Kidney (tissue), 14 donors: Measurements from ENCODE around the gene ARMS2. TPM values are rescaled to one million over a fixed set of nuclear protein-coding genes. Genes with fewer than 3 reads are reported as not detected.

ENCODE experiments used
- DNase-seq, 5 donors: peaks; one replicate each; pipeline ENCODE4 v3.0.0-alpha.2; 2013 to 2020
- FAIRE-seq: peaks from 2 replicates; lab custom pipeline; 2012; peaks lifted over from hg19 to GRCh38; lab: Jason Lieb, UNC
- H3K27ac ChIP-seq, 2 donors: one replicate each; pipeline ENCODE4 v1.7.0; 2013; ENCODE audit warnings: low read depth in 2 of 2, low read length in 2 of 2, inconsistent platforms in 1 of 2
- H3K27me3 ChIP-seq: one replicate; pipeline ENCODE4 v1.7.1; 2013; ENCODE audit warnings: low read length, inconsistent platforms; ENCODE audit not compliant: control insufficient read depth, insufficient read depth
- H3K36me3 ChIP-seq, 3 donors: one replicate each; pipeline versions ENCODE4 v1.7.0 to v1.7.1; 2013; ENCODE audit warnings: low read length in 3 of 3, control low read depth in 1 of 3, inconsistent platforms in 1 of 3; ENCODE audit not compliant: insufficient read depth in 3 of 3, control insufficient read depth in 2 of 3
- H3K4me1 ChIP-seq, 3 donors: one replicate each; pipeline versions ENCODE4 v1.7.0 to v1.7.1; 2013; ENCODE audit warnings: low read length in 3 of 3, inconsistent platforms in 1 of 3, low read depth in 1 of 3; ENCODE audit not compliant: control insufficient read depth in 2 of 3, insufficient read depth in 2 of 3
- H3K4me3 ChIP-seq, 3 donors: one replicate each; pipeline versions ENCODE4 v1.7.0 to v1.8.1; 2013; ENCODE audit warnings: low read length in 3 of 3, control low read depth in 1 of 3, inconsistent platforms in 1 of 3
- H3K9ac ChIP-seq, 3 donors: one replicate each; pipeline versions ENCODE4 v1.7.0 to v1.7.1; 2013; ENCODE audit warnings: low read length in 3 of 3, control low read depth in 1 of 3, inconsistent platforms in 1 of 3
- H3K9me3 ChIP-seq, 3 donors: one replicate each; pipeline versions ENCODE4 v1.7.0 to v1.7.1; 2013; ENCODE audit warnings: low read length in 3 of 3, control low read depth in 1 of 3, inconsistent platforms in 1 of 3; ENCODE audit not compliant: control insufficient read depth in 2 of 3, insufficient read depth in 1 of 3
- intact Hi-C: fragments of 100-400 bp; cut with DNase I; formaldehyde crosslinking; loops from one replicate; pipeline ENCODE4 v1.11.1; 2022
- polyA plus RNA-seq: library from polyadenylated mRNA; stranded (reverse); fragments of 350-450 nt; fragmentation: Illumina TruSeq; extraction: RNeasy Lipid Tissue Mini Kit (QIAGEN cat#74804); gene quantifications from one replicate; pipeline ENCODE4 v1.2.3, GENCODE V29; 2014; ENCODE audit warnings: low read depth, low replicate concordance; ENCODE audit not compliant: insufficient read depth
- total RNA-seq: library from RNA; stranded (reverse); fragmentation: NEBNext Ultra II Directional; extraction: Animal tissue kit (Norgen Biotek cat#: 25700); gene quantifications from one replicate; pipeline ENCODE4 v1.2.1, GENCODE V29; 2021
- TF ChIP-seq, protein P1 (sequence below): IDR thresholded peaks from 3 replicates; pipeline ENCODE4 v1.5.1; 2012; ENCODE audit warnings: mild to moderate bottlenecking, moderate library complexity, borderline replicate concordance; ENCODE audit not compliant: insufficient read depth; ENCODE audit errors: extremely low read depth
- donor health status: control.
- donor health status: control.
- donor health status: control.
- donor health status: control.
- donor health status: control.
- donor health status: DM: yes; HTN: yes; CAD: no.
- donor health status: Normal renal cell carcinoma (clear cell type).

The ARMS2 gene
- total and polyA plus RNA-seq, 2 donors from 2014 or later = not detected

DNA sequence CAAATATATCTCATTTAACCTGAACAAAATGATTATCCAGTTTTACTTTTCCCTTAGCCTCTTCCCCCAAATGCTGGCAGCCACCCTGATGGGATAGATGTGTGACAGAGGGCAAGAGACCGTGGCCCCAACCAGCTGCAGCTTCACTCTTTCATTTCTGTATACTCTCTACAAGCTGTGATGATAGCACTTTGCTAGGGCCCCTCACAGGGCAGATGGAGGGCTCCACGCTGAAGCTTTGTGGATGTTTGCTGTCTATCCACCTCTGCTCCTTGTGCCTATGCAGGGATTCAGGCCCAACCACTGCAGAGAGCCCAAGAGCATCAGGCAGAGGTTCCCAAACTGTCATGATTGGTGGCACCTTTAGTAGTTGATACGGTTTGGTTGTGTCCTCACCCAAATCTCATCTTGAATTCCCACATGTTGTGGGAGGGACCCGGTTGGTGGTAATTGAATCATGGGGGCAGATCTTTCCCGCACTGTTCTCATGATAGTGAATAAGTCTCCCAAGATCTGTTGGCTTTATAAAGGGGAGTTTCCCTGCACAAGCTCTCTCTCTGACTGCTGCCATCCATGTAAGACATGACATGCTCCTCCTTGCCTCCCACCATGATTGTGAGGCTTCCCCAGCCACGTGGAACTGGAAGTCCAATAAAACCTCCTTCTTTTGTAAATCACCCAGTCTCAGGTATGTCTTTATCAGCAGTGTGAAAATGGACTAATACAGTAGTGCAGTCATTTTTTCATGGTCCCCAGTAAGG lies 27.0 kb downstream of the ARMS2 start:
- no peaks in the 10 kb centered on the region for H3K27me3 ChIP-seq
- DNase-seq (no peak), FAIRE-seq (no peak)
- no peaks in the 10 kb centered on the region for H3K36me3 ChIP-seq
- H3K9ac ChIP-seq = no peak overlapping the region
- intact Hi-C loops = no loop called here
- H3K4me1 ChIP-seq = peaks cover 0 to 9% (median under 1%) of the 10 kb centered on the region in 3 donors
- TF ChIP-seq, protein P1, sequence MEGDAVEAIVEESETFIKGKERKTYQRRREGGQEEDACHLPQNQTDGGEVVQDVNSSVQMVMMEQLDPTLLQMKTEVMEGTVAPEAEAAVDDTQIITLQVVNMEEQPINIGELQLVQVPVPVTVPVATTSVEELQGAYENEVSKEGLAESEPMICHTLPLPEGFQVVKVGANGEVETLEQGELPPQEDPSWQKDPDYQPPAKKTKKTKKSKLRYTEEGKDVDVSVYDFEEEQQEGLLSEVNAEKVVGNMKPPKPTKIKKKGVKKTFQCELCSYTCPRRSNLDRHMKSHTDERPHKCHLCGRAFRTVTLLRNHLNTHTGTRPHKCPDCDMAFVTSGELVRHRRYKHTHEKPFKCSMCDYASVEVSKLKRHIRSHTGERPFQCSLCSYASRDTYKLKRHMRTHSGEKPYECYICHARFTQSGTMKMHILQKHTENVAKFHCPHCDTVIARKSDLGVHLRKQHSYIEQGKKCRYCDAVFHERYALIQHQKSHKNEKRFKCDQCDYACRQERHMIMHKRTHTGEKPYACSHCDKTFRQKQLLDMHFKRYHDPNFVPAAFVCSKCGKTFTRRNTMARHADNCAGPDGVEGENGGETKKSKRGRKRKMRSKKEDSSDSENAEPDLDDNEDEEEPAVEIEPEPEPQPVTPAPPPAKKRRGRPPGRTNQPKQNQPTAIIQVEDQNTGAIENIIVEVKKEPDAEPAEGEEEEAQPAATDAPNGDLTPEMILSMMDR = no peak
- no peak overlapping the region for H3K4me3 ChIP-seq
- no peaks in the 10 kb centered on the region for H3K9me3 ChIP-seq
- H3K27ac ChIP-seq = no peak overlapping the region

DNA sequence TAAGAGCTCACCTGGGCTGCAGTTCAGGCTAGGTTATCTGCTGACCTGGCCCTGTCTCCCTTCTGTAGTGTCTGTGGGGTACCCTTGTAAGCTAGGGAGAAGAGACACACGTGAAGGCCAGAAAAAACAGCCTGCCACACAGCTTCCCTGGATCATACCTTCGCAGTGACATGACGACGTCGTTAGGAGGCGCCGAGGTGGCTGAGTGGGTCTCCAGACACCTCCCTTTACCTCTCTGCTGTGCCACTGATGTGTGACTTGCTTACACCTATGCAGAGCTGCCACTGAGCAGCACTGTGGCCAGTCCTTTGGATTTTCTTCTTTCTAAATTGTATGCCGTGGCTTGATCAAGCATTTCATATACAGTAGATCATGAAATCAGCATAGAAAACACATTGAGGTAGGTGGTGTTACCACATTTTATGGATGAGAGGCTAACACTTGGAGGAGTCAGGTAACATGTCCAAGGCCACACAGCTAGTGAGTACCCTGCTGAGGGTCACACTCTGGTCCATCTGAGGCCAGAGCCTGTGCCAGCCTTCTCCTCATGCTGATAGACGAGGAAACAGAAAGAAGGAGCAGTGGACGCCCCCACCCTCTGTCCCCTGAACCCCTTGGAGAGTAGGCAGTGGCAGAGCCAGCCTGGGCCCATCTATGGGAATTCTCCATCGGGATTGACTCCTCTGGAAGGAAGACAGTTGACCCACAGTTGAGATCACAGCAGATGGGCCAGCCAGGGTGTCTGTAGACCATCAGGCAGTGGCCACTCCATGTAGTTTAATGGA lies 30.0 kb downstream of the ARMS2 start:
- H3K27ac ChIP-seq = no peak overlapping the region
- H3K9me3 ChIP-seq = no peaks in the 10 kb centered on the region
- H3K36me3 ChIP-seq = no peaks in the 10 kb centered on the region
- intact Hi-C loops = no loop called here
- H3K4me1 ChIP-seq = peaks cover 0 to 12% (median 3%) of the 10 kb centered on the region in 3 donors
- DNase-seq (no peak), FAIRE-seq (no peak)
- no peaks in the 10 kb centered on the region for H3K27me3 ChIP-seq
- TF ChIP-seq, protein P1 = no peak
- no peak overlapping the region for H3K9ac ChIP-seq
- H3K4me3 ChIP-seq = no peak overlapping the region

DNA sequence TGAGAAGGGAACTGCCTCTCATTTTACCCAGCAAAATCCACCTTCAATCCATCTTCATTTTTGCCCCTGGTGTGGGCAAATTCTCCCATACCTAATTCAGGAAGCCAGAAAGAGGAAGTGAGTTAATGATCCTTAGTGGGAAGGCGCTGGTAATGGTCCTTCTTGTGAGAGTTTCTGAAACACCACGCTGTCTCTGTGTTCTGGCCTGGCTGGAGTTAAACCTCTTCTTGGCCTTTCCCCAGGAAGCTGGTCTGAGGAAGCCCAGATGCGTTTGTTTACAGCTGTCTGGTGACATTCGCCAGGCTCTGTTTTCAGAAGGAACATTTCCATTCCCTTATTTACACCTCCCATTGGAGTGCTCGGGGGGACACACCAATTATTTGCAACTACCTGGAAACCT lies 31.2 kb downstream of the ARMS2 start:
- Histone ChIP-seq H3K4me1 (peaks cover 0 to 12% (median 3%) of the 10 kb centered on the region in 3 donors), H3K27ac (no peak overlapping the region), H3K9me3 (no peaks in the 10 kb centered on the region), H3K27me3 (no peaks in the 10 kb centered on the region), H3K9ac (no peak overlapping the region), H3K36me3 (no peaks in the 10 kb centered on the region), H3K4me3 (no peak overlapping the region)
- TF ChIP-seq, protein P1 = no peak
- FAIRE-seq (no peak), DNase-seq (peak in 1 of 5 donors; percentile 79)
- intact Hi-C loops = no loop called here
